Mesendoderm (in vitro differentiated cells): Measurements from ENCODE around the gene ZNF766.
A peak's percentile ranks its signal among the peaks of the same experiment; 100 is the strongest.
"Not testable (repeated sequence)": the region's sequence is repeated elsewhere in the genome, so short reads cannot be mapped to it uniquely, and the experiment has no call there.

ENCODE experiments used
- DNase-seq: peaks from one replicate; pipeline ENCODE4 v3.0.0; 2013
- H2AK5ac ChIP-seq: 2 replicates; pipeline ENCODE4 v1.6.1; 2013; ENCODE audit warnings: low read length, inconsistent platforms
- H2BK120ac ChIP-seq: 2 replicates; pipeline ENCODE4 v1.6.1; 2013; ENCODE audit warnings: low read depth, mild to moderate bottlenecking, low read length, moderate library complexity, mixed read lengths
- H2BK15ac ChIP-seq: replicated peaks from 2 replicates; pipeline ENCODE4 v1.6.1; 2013; ENCODE audit warnings: low read depth, mild to moderate bottlenecking, moderate library complexity
- H2BK5ac ChIP-seq: 2 replicates; pipeline ENCODE4 v1.6.1; 2013; ENCODE audit warnings: low read length, inconsistent platforms
- H3K18ac ChIP-seq: 2 replicates; pipeline ENCODE4 v1.6.1; 2013; ENCODE audit warnings: mild to moderate bottlenecking, low read length, mixed read lengths
- H3K23ac ChIP-seq: one replicate; pipeline ENCODE4 v1.6.1; 2013; ENCODE audit warnings: low read length
- H3K27ac ChIP-seq: 2 replicates; pipeline ENCODE4 v1.5.1; 2013; ENCODE audit warnings: low read depth, mild to moderate bottlenecking, inconsistent platforms, low read length, moderate library complexity
- H3K27me3 ChIP-seq: 2 replicates; pipeline ENCODE4 v1.6.1; 2013; ENCODE audit warnings: low read length, control low read depth, mild to moderate bottlenecking, inconsistent platforms; ENCODE audit not compliant: insufficient read depth, poor library complexity
- H3K36me3 ChIP-seq: 2 replicates; pipeline ENCODE4 v1.6.1; 2013; ENCODE audit warnings: low read length, inconsistent platforms; ENCODE audit not compliant: control insufficient read depth, insufficient read depth
- H3K4ac ChIP-seq: one replicate; pipeline ENCODE4 v1.6.1; 2013; ENCODE audit warnings: low read depth, mild to moderate bottlenecking, low read length, moderate library complexity
- H3K4me1 ChIP-seq: 2 replicates; pipeline ENCODE4 v1.6.1; 2013; ENCODE audit warnings: low read depth, low read length, inconsistent platforms; ENCODE audit not compliant: control insufficient read depth
- H3K4me2 ChIP-seq: 2 replicates; pipeline ENCODE4 v1.6.1; 2013; ENCODE audit warnings: low read length
- H3K4me3 ChIP-seq: 2 replicates; pipeline ENCODE4 v1.5.1; 2013; ENCODE audit warnings: mild to moderate bottlenecking, low read length
- H3K56ac ChIP-seq: one replicate; pipeline ENCODE4 v1.6.1; 2013; ENCODE audit warnings: low read length
- H3K79me1 ChIP-seq: 2 replicates; pipeline ENCODE4 v1.6.1; 2013; ENCODE audit warnings: low read length, inconsistent platforms
- H3K79me2 ChIP-seq: 2 replicates; pipeline ENCODE4 v1.6.1; 2013; ENCODE audit warnings: mild to moderate bottlenecking, low read length; ENCODE audit not compliant: control insufficient read depth, insufficient read depth
- H3K9ac ChIP-seq: 2 replicates; pipeline ENCODE4 v1.6.1; 2013; ENCODE audit warnings: low read length, inconsistent platforms
- H4K5ac ChIP-seq: one replicate; pipeline ENCODE4 v1.6.1; 2013; ENCODE audit warnings: low read length
- H4K8ac ChIP-seq: one replicate; pipeline ENCODE4 v1.6.1; 2013; ENCODE audit warnings: low read depth, mild to moderate bottlenecking, control low read depth, low read length, moderate library complexity
- WGBS: extraction: QIAGEN DNeasy Blood & Tissue Kit; methylation state at CpG from one replicate; pipeline ENCODE4 v1.1.7; 2013; ENCODE audit warnings: low lambda C conversion rate, missing lambda C conversion rate; ENCODE audit not compliant: insufficient coverage; ENCODE audit errors: extremely low coverage; 5-methylcytosine and 5-hydroxymethylcytosine counted together

The ZNF766 gene

GRCh38 chr19:52335768-52336116 is 66.4 kb downstream of the ZNF766 start:
- H3K27ac ChIP-seq = no peak overlapping the region
- no peak overlapping the region for H2BK15ac ChIP-seq
- H3K4ac ChIP-seq = no peak overlapping the region
- H3K9ac ChIP-seq = no peak overlapping the region
- H3K4me2 ChIP-seq = no peak overlapping the region
- H3K79me1 ChIP-seq = no peaks in the 10 kb centered on the region
- no peak overlapping the region for H3K56ac ChIP-seq
- no peaks in the 10 kb centered on the region for H3K36me3 ChIP-seq
- H4K5ac ChIP-seq = no peak overlapping the region
- no peak overlapping the region for H2BK120ac ChIP-seq
- no CpG with 5 or more reads among the region's 9 CpGs for WGBS
- no peak overlapping the region for H2BK5ac ChIP-seq
- H2AK5ac ChIP-seq = no peak overlapping the region
- H4K8ac ChIP-seq = no peak overlapping the region
- H3K4me3 ChIP-seq = no peak overlapping the region
- no peak for DNase-seq
- no peaks in the 10 kb centered on the region for H3K79me2 ChIP-seq
- no peak overlapping the region for H3K23ac ChIP-seq
- no peak overlapping the region for H3K18ac ChIP-seq
- H3K27me3 ChIP-seq = no peaks in the 10 kb centered on the region
- H3K4me1 ChIP-seq = no peaks in the 10 kb centered on the region

DNA sequence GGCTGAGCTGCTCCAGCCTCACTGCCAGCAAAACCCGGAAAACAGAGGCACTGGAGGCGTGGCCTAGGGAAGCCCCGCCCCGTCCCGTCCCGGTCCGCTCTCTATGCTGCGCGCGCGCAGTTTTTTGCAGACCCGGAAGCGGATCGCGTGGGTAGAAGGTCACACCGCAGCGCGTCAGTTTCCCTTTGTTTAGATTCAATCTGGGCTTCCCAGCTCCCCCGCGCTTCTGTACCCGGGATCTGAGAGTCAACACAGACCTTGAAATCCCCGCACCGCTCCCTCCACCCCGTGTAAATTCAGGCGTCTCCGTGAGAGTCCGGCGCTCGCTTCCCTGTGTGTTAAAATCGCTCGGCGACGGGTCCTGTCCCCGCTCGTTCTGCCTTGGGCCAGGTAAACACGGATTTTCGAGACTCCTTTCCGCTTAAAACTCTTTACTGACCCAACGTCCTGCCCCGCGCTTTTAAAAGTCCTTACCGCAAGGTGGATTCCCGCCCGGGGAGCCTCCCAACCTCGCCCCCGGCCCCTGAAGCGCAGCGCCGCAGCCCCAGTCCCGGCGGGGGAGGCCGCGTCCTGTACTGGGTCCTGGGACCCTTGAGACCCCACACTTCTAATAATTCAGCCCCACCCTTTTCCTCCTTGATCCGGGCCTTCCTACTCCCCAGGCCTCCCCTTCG is 66.9 kb downstream of the ZNF766 start, which contains the start of gene ZNF610:
ZNF610 (plus strand) TSS at position 127 of the 674 bp plus-strand sequence. CDS start 12,930 bp downstream, outside the sequence.
- peak within 1 kb of the TSS; percentile 97 for H3K23ac ChIP-seq
- H3K4me3 ChIP-seq = peak within 1 kb of the TSS; percentile 92
- H3K56ac ChIP-seq = peak within 1 kb of the TSS; percentile 92
- H4K5ac ChIP-seq = no peak within 1 kb of the TSS
- peak within 1 kb of the TSS; percentile 23 for H3K27ac ChIP-seq
- H3K4me1 ChIP-seq = no peaks in the 10 kb centered on the region
- peak within 1 kb of the TSS; percentile 42 for H3K18ac ChIP-seq
- no peak within 1 kb of the TSS for H2AK5ac ChIP-seq
- H3K4me2 ChIP-seq = peak within 1 kb of the TSS; percentile 96
- no peaks in the 10 kb centered on the region for H3K36me3 ChIP-seq
- WGBS = no CpG with 5 or more reads among the region's 55 CpGs
- no peaks in the 10 kb centered on the region for H3K27me3 ChIP-seq
- H3K4ac ChIP-seq = peak within 1 kb of the TSS; percentile 56
- H4K8ac ChIP-seq = no peak within 1 kb of the TSS
- no peak within 1 kb of the TSS for H2BK15ac ChIP-seq
- DNase-seq = peak; percentile 81
- no peak within 1 kb of the TSS for H2BK120ac ChIP-seq
- H3K79me1 ChIP-seq = no peaks in the 10 kb centered on the region
- H3K9ac ChIP-seq = peak within 1 kb of the TSS; percentile 93
- no peak within 1 kb of the TSS for H2BK5ac ChIP-seq
- H3K79me2 ChIP-seq = no peaks in the 10 kb centered on the region

GRCh38 chr19:52336791-52337381 is 67.5 kb downstream of the ZNF766 start:
- Histone ChIP-seq H3K4me3 (peak overlapping the region; percentile 92), H3K56ac (peak overlapping the region; percentile 92), H3K79me2 (no peaks in the 10 kb centered on the region), H4K8ac (no peak overlapping the region), H4K5ac (no peak overlapping the region), H2AK5ac (no peak overlapping the region), H3K27me3 (no peaks in the 10 kb centered on the region), H3K9ac (peak overlapping the region; percentile 93), H2BK15ac (no peak overlapping the region), H3K36me3 (no peaks in the 10 kb centered on the region), H2BK120ac (no peak overlapping the region), H3K4me2 (peak overlapping the region; percentile 96), H3K4me1 (no peaks in the 10 kb centered on the region), H3K79me1 (no peaks in the 10 kb centered on the region), H2BK5ac (no peak overlapping the region), H3K4ac (peak overlapping the region; percentile 56), H3K27ac (no peak overlapping the region), H3K18ac (peak overlapping the region; percentile 42), H3K23ac (peak overlapping the region; percentile 15)
- no CpG with 5 or more reads among the region's 9 CpGs for WGBS
- peak; percentile 39 for DNase-seq

DNA sequence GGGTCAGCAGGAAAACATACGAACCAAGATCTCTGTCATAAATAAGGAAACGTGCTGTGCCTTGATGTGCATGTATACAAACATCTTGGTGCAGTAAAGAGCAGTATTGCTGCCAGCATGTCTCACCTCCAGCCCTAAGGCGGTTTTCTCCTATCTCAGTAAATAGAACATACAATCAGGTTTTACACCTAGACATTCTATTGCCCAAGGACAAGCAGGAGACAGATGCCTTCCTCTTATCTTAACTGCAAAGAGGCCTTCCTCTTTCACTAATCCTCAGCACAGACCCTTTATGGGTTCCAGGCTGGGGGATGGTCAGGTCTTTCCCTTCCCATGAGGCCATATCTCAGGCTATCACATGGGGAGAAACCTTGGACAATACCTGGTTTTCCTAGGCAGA is 69.6 kb downstream of the ZNF766 start:
- not testable (repeated sequence) for H2BK120ac ChIP-seq, H3K4me1 ChIP-seq, H3K23ac ChIP-seq, H3K79me2 ChIP-seq, H2BK15ac ChIP-seq, H3K27me3 ChIP-seq, H3K56ac ChIP-seq, H3K4ac ChIP-seq, H3K79me1 ChIP-seq, H4K5ac ChIP-seq, H4K8ac ChIP-seq, H3K18ac ChIP-seq, H2AK5ac ChIP-seq, H2BK5ac ChIP-seq, H3K4me2 ChIP-seq, H3K9ac ChIP-seq, H3K36me3 ChIP-seq, H3K4me3 ChIP-seq
- no CpG with 5 or more reads among the region's 3 CpGs for WGBS
- peak overlapping the region; percentile 59 for H3K27ac ChIP-seq
- DNase-seq = peak; percentile 81

DNA sequence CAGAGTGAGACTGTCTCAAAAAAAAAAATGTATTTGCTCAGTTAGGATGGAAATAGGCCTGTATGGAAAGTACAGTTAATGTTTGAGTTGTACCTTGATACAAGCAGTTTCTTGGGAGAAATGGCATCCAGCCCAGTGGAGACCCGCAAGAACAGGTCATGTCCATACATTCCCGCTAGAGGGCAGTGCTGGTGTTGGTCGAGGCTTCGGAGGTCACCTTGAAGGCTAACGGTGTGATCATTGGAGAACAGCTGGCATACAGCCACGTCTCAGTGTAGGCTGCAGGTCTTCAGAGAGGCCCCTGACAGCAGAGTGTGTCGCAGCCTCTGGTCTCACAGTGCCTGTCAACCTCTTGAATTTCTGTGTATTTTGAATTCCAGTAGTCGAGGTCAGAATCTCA is 74.2 kb downstream of the ZNF766 start:
- Histone ChIP-seq H3K4me3 (no peak overlapping the region), H2BK120ac (no peak overlapping the region), H3K56ac (no peak overlapping the region), H3K27me3 (no peaks in the 10 kb centered on the region), H3K9ac (no peak overlapping the region), H3K79me2 (no peaks in the 10 kb centered on the region), H3K4me1 (no peaks in the 10 kb centered on the region), H4K8ac (no peak overlapping the region), H3K18ac (no peak overlapping the region), H3K79me1 (no peaks in the 10 kb centered on the region), H2AK5ac (no peak overlapping the region), H4K5ac (no peak overlapping the region), H2BK15ac (no peak overlapping the region), H3K4ac (no peak overlapping the region), H3K23ac (no peak overlapping the region), H3K4me2 (no peak overlapping the region), H2BK5ac (no peak overlapping the region), H3K27ac (no peak overlapping the region), H3K36me3 (no peaks in the 10 kb centered on the region)
- DNase-seq = peak; percentile 89
- WGBS = no CpG with 5 or more reads among the region's 8 CpGs
